M059J (cell line): ENCODE data around the gene STK38L. TPM values are rescaled to one million over a fixed set of nuclear protein-coding genes. Genes with fewer than 3 reads are reported as not detected.
A peak's percentile ranks its signal among the peaks of the same experiment; 100 is the strongest.
"Not testable (repeated sequence)": the region's sequence is repeated elsewhere in the genome, so short reads cannot be mapped to it uniquely, and the experiment has no call there.

Source experiments
- DNase-seq: peaks from one replicate; pipeline ENCODE4 v3.0.0-alpha.2; 2012; ENCODE audit warnings: low read depth
- total RNA-seq: library from RNA; depleted of rRNA; stranded (reverse); fragments of >200 nt; shearing (Covaris generic); gene quantifications from 2 replicates; pipeline ENCODE4 v1.2.3, GENCODE V29; 2014

Gene STK38L
- total RNA-seq, 1 experiment from 2014 or later, result 13.4 TPM

- peak; percentile 13 for DNase-seq
Measured at GRCh38 chr12:27226407-27226929, 17.6 kb upstream of the STK38L start.

- DNase-seq, result no peak
Measured at GRCh38 chr12:27229367-27229766, 14.7 kb upstream of the STK38L start.

GRCh38 chr12:27231374-27231773, 12.7 kb upstream of the STK38L start:
- DNase-seq, result not testable (repeated sequence)

GRCh38 chr12:27233814-27234213, 10.3 kb upstream of the STK38L start:
- DNase-seq, result no peak

- DNase-seq, result peak; percentile 61
Measured at GRCh38 chr12:27236498-27236897, 7.6 kb upstream of the STK38L start.

- peak; percentile 32 for DNase-seq
Measured at GRCh38 chr12:27237790-27238771, 6.0 kb upstream of the STK38L start.

- no peak for DNase-seq
Measured at GRCh38 chr12:27243006-27243405, 1.1 kb upstream of the STK38L start.

GRCh38 chr12:27244689-27245488, 803 bp downstream of the STK38L start:
- no peak for DNase-seq

GRCh38 chr12:27246141-27246540, 2.1 kb downstream of the STK38L start:
- no peak for DNase-seq

- DNase-seq, result no peak
Measured at GRCh38 chr12:27246774-27247173, 2.7 kb downstream of the STK38L start.

GRCh38 chr12:27252934-27253333, 8.8 kb downstream of the STK38L start:
- no peak for DNase-seq

- no peak for DNase-seq
Measured at GRCh38 chr12:27253347-27253746, 9.3 kb downstream of the STK38L start.

- DNase-seq, result no peak
Measured at GRCh38 chr12:27255806-27256205, 11.7 kb downstream of the STK38L start.

GRCh38 chr12:27257104-27257843, 13.2 kb downstream of the STK38L start:
- no peak for DNase-seq

GRCh38 chr12:27260746-27261145, 16.7 kb downstream of the STK38L start:
- peak; percentile 34 for DNase-seq

GRCh38 chr12:27261866-27262265, 17.8 kb downstream of the STK38L start:
- no peak for DNase-seq

GRCh38 chr12:27270148-27270547, 26.1 kb downstream of the STK38L start:
- no peak for DNase-seq

- no peak for DNase-seq
Measured at GRCh38 chr12:27271206-27271605, 27.1 kb downstream of the STK38L start.

- no peak for DNase-seq
Measured at GRCh38 chr12:27272373-27273028, 28.4 kb downstream of the STK38L start.

- no peak for DNase-seq
Measured at GRCh38 chr12:27273114-27273513, 29.0 kb downstream of the STK38L start.

- DNase-seq, result peak; percentile 27
Measured at GRCh38 chr12:27274706-27275105, 30.6 kb downstream of the STK38L start.
